Testis (tissue), 2 donors: ENCODE data around the gene INSR.
"Not testable (repeated sequence)": the region's sequence is repeated elsewhere in the genome, so short reads cannot be mapped to it uniquely, and the experiment has no call there.

Source experiments
- POLR2A ChIP-seq: fragments of 450-650 bp; IDR thresholded peaks from one replicate; pipeline ENCODE4 v1.6.1; 2017; ENCODE audit warnings: antibody characterized with exemption, mild to moderate bottlenecking, moderate library complexity
- TF ChIP-seq, protein P1 (sequence below), 3 experiments: fragments of 450-650 bp in 2 of 3; fragments of 200-600 bp in 1 of 3; sonication (generic) in 1 of 3; IDR thresholded peaks; one replicate each; pipeline ENCODE4 v1.5.1; 2016 to 2019; ENCODE audit warnings: antibody characterized with exemption in 3 of 3, mild to moderate bottlenecking in 2 of 3, moderate library complexity in 1 of 3

DNA sequence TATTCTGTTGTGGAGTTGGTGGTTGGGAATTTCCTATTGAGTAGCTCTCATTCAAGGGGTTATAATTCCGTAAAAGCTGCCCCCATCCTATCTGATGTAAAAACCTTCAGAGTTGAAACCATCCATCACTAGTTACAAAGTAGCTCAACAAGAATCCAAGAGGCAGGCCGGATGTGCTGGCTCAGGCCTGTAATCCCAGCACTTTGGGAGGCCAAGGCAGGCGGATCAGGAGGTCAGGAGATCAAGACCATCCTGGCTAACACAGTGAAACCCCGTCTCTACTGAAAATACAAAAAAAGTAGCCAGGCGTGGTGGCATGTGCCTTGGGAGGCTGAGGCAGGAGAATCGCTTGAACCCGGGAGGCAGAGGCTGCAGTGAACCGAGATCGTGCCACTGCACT, 14.1 kb upstream of the INSR start:
- TF ChIP-seq, protein P1, sequence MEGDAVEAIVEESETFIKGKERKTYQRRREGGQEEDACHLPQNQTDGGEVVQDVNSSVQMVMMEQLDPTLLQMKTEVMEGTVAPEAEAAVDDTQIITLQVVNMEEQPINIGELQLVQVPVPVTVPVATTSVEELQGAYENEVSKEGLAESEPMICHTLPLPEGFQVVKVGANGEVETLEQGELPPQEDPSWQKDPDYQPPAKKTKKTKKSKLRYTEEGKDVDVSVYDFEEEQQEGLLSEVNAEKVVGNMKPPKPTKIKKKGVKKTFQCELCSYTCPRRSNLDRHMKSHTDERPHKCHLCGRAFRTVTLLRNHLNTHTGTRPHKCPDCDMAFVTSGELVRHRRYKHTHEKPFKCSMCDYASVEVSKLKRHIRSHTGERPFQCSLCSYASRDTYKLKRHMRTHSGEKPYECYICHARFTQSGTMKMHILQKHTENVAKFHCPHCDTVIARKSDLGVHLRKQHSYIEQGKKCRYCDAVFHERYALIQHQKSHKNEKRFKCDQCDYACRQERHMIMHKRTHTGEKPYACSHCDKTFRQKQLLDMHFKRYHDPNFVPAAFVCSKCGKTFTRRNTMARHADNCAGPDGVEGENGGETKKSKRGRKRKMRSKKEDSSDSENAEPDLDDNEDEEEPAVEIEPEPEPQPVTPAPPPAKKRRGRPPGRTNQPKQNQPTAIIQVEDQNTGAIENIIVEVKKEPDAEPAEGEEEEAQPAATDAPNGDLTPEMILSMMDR (IDR thresholded peaks at IDR 0.05) = not testable (repeated sequence)
- not testable (repeated sequence) for TF ChIP-seq POLR2A
